ENCODE measurements around the gene TAOK1.

DNA sequence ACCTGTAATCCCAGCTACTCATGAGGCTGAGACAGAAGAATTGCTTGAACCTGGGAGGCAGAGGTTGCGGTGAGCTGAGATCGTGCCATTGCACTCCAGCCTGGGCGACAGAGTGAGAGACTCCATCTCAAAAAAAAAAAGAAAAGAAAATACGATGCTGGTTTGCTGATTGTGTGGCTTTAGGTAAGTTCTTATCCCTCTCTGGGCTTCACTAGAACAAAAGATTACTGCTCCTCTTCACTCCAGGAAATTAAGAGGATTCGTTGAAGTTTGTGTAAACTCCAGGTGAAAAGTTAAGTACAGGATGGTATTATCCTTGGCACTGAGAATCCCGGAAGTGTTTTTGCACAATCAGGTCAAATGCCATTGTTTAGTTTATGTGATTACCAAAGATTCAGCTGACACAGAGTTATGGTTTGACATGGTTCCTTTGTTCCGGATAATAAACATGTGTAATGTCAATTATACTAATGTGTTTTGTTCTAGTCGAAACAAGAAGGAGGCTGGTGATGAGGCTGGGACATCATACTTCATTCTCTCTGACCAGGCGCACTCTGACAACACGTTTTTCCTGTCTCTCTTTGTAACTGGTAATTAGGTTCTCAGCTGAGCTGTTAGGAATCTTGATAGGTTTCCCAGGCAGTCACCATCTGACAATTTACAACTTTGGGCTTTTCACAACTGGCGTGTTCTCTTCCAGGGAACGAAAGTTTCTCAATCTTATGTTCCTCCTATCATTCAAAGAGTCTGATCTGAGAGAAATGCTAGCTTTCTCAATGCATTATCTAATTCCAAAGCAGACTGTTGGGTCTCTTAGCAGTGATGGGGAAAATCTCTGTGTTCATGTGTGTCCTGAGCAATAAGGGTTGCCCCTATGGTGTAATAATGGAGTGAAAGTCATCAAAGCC lies 10.8 kb upstream of the TAOK1 start:
- TF ChIP-seq, protein P1, sequence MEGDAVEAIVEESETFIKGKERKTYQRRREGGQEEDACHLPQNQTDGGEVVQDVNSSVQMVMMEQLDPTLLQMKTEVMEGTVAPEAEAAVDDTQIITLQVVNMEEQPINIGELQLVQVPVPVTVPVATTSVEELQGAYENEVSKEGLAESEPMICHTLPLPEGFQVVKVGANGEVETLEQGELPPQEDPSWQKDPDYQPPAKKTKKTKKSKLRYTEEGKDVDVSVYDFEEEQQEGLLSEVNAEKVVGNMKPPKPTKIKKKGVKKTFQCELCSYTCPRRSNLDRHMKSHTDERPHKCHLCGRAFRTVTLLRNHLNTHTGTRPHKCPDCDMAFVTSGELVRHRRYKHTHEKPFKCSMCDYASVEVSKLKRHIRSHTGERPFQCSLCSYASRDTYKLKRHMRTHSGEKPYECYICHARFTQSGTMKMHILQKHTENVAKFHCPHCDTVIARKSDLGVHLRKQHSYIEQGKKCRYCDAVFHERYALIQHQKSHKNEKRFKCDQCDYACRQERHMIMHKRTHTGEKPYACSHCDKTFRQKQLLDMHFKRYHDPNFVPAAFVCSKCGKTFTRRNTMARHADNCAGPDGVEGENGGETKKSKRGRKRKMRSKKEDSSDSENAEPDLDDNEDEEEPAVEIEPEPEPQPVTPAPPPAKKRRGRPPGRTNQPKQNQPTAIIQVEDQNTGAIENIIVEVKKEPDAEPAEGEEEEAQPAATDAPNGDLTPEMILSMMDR (IDR thresholded peaks at IDR 0.05; ENCODE audit: low read depth, low read length, missing input control) = no peak
- TF ChIP-seq GABPA (IDR thresholded peaks at IDR 0.05 in 1 of 2, conservative IDR thresholded peaks at IDR 0.05 in 1 of 2) (no peak), JUND (IDR thresholded peaks at IDR 0.05) (no peak), TAF1 (conservative IDR thresholded peaks at IDR 0.05) (no peak), HNF4G (IDR thresholded peaks at IDR 0.05) (no peak), RAD21 (IDR thresholded peaks at IDR 0.05) (no peak)
- TF ChIP-seq, protein P2, sequence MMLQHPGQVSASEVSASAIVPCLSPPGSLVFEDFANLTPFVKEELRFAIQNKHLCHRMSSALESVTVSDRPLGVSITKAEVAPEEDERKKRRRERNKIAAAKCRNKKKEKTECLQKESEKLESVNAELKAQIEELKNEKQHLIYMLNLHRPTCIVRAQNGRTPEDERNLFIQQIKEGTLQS (IDR thresholded peaks at IDR 0.05) = no peak
- TF ChIP-seq, protein P3, sequence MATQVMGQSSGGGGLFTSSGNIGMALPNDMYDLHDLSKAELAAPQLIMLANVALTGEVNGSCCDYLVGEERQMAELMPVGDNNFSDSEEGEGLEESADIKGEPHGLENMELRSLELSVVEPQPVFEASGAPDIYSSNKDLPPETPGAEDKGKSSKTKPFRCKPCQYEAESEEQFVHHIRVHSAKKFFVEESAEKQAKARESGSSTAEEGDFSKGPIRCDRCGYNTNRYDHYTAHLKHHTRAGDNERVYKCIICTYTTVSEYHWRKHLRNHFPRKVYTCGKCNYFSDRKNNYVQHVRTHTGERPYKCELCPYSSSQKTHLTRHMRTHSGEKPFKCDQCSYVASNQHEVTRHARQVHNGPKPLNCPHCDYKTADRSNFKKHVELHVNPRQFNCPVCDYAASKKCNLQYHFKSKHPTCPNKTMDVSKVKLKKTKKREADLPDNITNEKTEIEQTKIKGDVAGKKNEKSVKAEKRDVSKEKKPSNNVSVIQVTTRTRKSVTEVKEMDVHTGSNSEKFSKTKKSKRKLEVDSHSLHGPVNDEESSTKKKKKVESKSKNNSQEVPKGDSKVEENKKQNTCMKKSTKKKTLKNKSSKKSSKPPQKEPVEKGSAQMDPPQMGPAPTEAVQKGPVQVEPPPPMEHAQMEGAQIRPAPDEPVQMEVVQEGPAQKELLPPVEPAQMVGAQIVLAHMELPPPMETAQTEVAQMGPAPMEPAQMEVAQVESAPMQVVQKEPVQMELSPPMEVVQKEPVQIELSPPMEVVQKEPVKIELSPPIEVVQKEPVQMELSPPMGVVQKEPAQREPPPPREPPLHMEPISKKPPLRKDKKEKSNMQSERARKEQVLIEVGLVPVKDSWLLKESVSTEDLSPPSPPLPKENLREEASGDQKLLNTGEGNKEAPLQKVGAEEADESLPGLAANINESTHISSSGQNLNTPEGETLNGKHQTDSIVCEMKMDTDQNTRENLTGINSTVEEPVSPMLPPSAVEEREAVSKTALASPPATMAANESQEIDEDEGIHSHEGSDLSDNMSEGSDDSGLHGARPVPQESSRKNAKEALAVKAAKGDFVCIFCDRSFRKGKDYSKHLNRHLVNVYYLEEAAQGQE (IDR thresholded peaks at IDR 0.05) = no peak
- TF ChIP-seq, protein P4, sequence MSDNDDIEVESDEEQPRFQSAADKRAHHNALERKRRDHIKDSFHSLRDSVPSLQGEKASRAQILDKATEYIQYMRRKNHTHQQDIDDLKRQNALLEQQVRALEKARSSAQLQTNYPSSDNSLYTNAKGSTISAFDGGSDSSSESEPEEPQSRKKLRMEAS (IDR thresholded peaks at IDR 0.05) = peak; percentile 18

Measured in liver (tissue), 3 donors.